ENCODE data around the gene CIROP. TPM values are rescaled to one million over a fixed set of nuclear protein-coding genes. Genes with fewer than 3 reads are reported as not detected.

Gene CIROP
- total RNA-seq, 4 donors from 2014 or later: not detected

- TF ChIP-seq CTCF (IDR thresholded peaks at IDR 0.05) (no peak), POLR2A (IDR thresholded peaks at IDR 0.05) (no peak)
- H3K27ac ChIP-seq: no peak overlapping the region
- no peak for DNase-seq
Observed at GRCh38 chr14:23143911-23144310, 39.1 kb upstream of the CIROP start.

GRCh38 chr14:23142826-23143225 is 38.0 kb upstream of the CIROP start:
- H3K36me3 ChIP-seq: peaks cover 0 to 11% (median 0%) of the 10 kb centered on the region in 3 donors

More at GRCh38 chr14:23143911-23144310, 39.1 kb upstream of the CIROP start:
- no peaks in the 10 kb centered on the region for H3K4me1 ChIP-seq
- H3K4me3 ChIP-seq: no peak overlapping the region
- H3K36me3 ChIP-seq: peaks cover 0 to 9% (median 0%) of the 10 kb centered on the region in 3 donors
- H3K9me3 ChIP-seq: no peaks in the 10 kb centered on the region
- H3K27me3 ChIP-seq: no peaks in the 10 kb centered on the region

GRCh38 chr14:23141706-23142444 is 37.1 kb upstream of the CIROP start:
- Histone ChIP-seq H3K27me3 (no peaks in the 10 kb centered on the region), H3K4me1 (no peaks in the 10 kb centered on the region), H3K27ac (no peak overlapping the region), H3K9me3 (no peaks in the 10 kb centered on the region), H3K36me3 (peaks cover 0 to 11% (median 0%) of the 10 kb centered on the region in 3 donors), H3K4me3 (no peak overlapping the region)
- no peak for DNase-seq
- no peak for TF ChIP-seq CTCF (IDR thresholded peaks at IDR 0.05)
- no peak for TF ChIP-seq POLR2A (IDR thresholded peaks at IDR 0.05)

More at GRCh38 chr14:23142826-23143225, 38.0 kb upstream of the CIROP start:
- no peak for DNase-seq
- no peak overlapping the region for H3K27ac ChIP-seq
- H3K27me3 ChIP-seq: no peaks in the 10 kb centered on the region
- TF ChIP-seq CTCF (IDR thresholded peaks at IDR 0.05): no peak
- TF ChIP-seq POLR2A (IDR thresholded peaks at IDR 0.05): no peak
- H3K4me3 ChIP-seq: no peak overlapping the region
- H3K9me3 ChIP-seq: no peaks in the 10 kb centered on the region
- no peaks in the 10 kb centered on the region for H3K4me1 ChIP-seq

- H3K27ac ChIP-seq: peak overlapping the region in 1 of 4 donors; percentile 3
- TF ChIP-seq POLR2A (IDR thresholded peaks at IDR 0.05) (no peak), CTCF (IDR thresholded peaks at IDR 0.05) (no peak)
- no peak for DNase-seq
- no peaks in the 10 kb centered on the region for H3K27me3 ChIP-seq
- no peaks in the 10 kb centered on the region for H3K9me3 ChIP-seq
- H3K4me3 ChIP-seq: no peak overlapping the region
- H3K4me1 ChIP-seq: no peaks in the 10 kb centered on the region
- H3K36me3 ChIP-seq: peaks cover 0 to 16% (median 0%) of the 10 kb centered on the region in 3 donors
Observed at GRCh38 chr14:23140371-23140770, 35.6 kb upstream of the CIROP start.

GRCh38 chr14:23139874-23140273 is 35.1 kb upstream of the CIROP start:
- Histone ChIP-seq H3K36me3 (peaks cover 0 to 16% (median 0%) of the 10 kb centered on the region in 3 donors), H3K4me3 (no peak overlapping the region), H3K9me3 (no peaks in the 10 kb centered on the region), H3K4me1 (no peaks in the 10 kb centered on the region), H3K27me3 (no peaks in the 10 kb centered on the region), H3K27ac (no peak overlapping the region)
- DNase-seq: no peak
- TF ChIP-seq CTCF (IDR thresholded peaks at IDR 0.05) (no peak), POLR2A (IDR thresholded peaks at IDR 0.05) (no peak)

Data from Peyer's patch (tissue), 4 donors.